Hepatocyte (in vitro differentiated cells): ENCODE results near the gene MYRIP. TPM values are rescaled to one million over a fixed set of nuclear protein-coding genes. Genes with fewer than 3 reads are reported as not detected.

Experiments used
- DNase-seq: peaks from one replicate; pipeline ENCODE4 v3.0.0-alpha.2; 2016; ENCODE audit warnings: low spot score
- H2AFZ ChIP-seq: fragments of 200-600 bp; sonication (generic); 2 replicates; pipeline ENCODE4 v1.6.0; 2016; ENCODE audit warnings: antibody characterized with exemption, mild to moderate bottlenecking
- H3K27ac ChIP-seq: fragments of 200-600 bp; sonication (generic); 2 replicates; pipeline ENCODE4 v1.5.1; 2016; ENCODE audit warnings: mild to moderate bottlenecking
- H3K27me3 ChIP-seq: fragments of 200-600 bp; sonication (generic); 2 replicates; pipeline ENCODE4 v1.6.1; 2016
- H3K36me3 ChIP-seq: fragments of 200-600 bp; sonication (generic); replicated peaks from 2 replicates; pipeline ENCODE4 v1.5.1; 2016; ENCODE audit warnings: low read depth; ENCODE audit not compliant: insufficient read depth
- H3K4me1 ChIP-seq: fragments of 200-600 bp; sonication (generic); 2 replicates; pipeline ENCODE4 v1.5.1; 2016; ENCODE audit warnings: mild to moderate bottlenecking, moderate library complexity; ENCODE audit not compliant: insufficient read depth
- H3K4me2 ChIP-seq: fragments of 200-600 bp; sonication (generic); 2 replicates; pipeline ENCODE4 v1.6.0; 2016
- H3K4me3 ChIP-seq: fragments of 200-600 bp; sonication (generic); 2 replicates; pipeline ENCODE4 v1.5.1; 2016; ENCODE audit warnings: mild to moderate bottlenecking
- H3K79me2 ChIP-seq: fragments of 200-600 bp; sonication (generic); 2 replicates; pipeline ENCODE4 v1.6.0; 2017; ENCODE audit warnings: mild to moderate bottlenecking
- H3K9me2 ChIP-seq: fragments of 200-600 bp; sonication (generic); replicated peaks from 2 replicates; pipeline ENCODE4 v1.6.0; 2017; ENCODE audit warnings: mild to moderate bottlenecking; ENCODE audit not compliant: insufficient read depth
- H3K9me3 ChIP-seq: fragments of 200-600 bp; sonication (generic); 2 replicates; pipeline ENCODE4 v1.5.1; 2016; ENCODE audit warnings: low read depth, mild to moderate bottlenecking
- H4K20me1 ChIP-seq: fragments of 200-600 bp; sonication (generic); 2 replicates; pipeline ENCODE4 v1.6.0; 2016; ENCODE audit warnings: mild to moderate bottlenecking; ENCODE audit not compliant: insufficient read depth, poor library complexity, severe bottlenecking
- CTCF ChIP-seq: fragments of 200-600 bp; sonication (generic); IDR thresholded peaks from 2 replicates; pipeline ENCODE4 v1.5.1; 2016; ENCODE audit warnings: antibody characterized with exemption, mild to moderate bottlenecking; ENCODE audit not compliant: poor library complexity
- EZH2 ChIP-seq: fragments of 200-600 bp; sonication (generic); IDR thresholded peaks from 2 replicates; pipeline ENCODE4 v1.6.1; 2016; ENCODE audit warnings: antibody characterized with exemption, mild to moderate bottlenecking, borderline replicate concordance
- EZH2phosphoT487 ChIP-seq: fragments of 200-600 bp; sonication (generic); IDR thresholded peaks from one replicate; pipeline ENCODE4 v1.6.1; 2018; ENCODE audit warnings: antibody characterized with exemption, mild to moderate bottlenecking, low read depth, moderate library complexity; ENCODE audit not compliant: unreplicated experiment, severe bottlenecking
- WGBS: methylation state at CpG from one replicate; pipeline ENCODE4 v1.1.6; 2016; ENCODE audit warnings: low lambda C conversion rate; ENCODE audit errors: missing lambda C conversion rate; 5-methylcytosine and 5-hydroxymethylcytosine counted together
- polyA plus RNA-seq: library from polyadenylated mRNA; unstranded; fragments of >200 nt; fragmentation: Nextera tagmentation; extraction: Ambion mirVana; gene quantifications from 2 replicates; pipeline ENCODE4 v1.2.1, GENCODE V29; 2016
- total RNA-seq: library from RNA; depleted of rRNA; stranded (reverse); fragments of >200 nt; gene quantifications from 2 replicates; pipeline ENCODE4 v1.2.3, GENCODE V29; 2014

The MYRIP gene
- total and polyA plus RNA-seq, 2 experiments from 2014 or later: 0.57 TPM; not detected in 1

GRCh38 chr3:39788128-39788883, 21.1 kb upstream of the MYRIP start:
- H3K27ac ChIP-seq: no peak overlapping the region
- WGBS: 85% methylated on average over 3 of the region's 3 CpGs
- peaks cover 3% of the 10 kb centered on the region for H3K27me3 ChIP-seq
- H3K4me3 ChIP-seq: no peak overlapping the region
- H2AFZ ChIP-seq: no peak overlapping the region
- H3K4me2 ChIP-seq: no peak overlapping the region
- H3K79me2 ChIP-seq: no peaks in the 10 kb centered on the region
- no peak for DNase-seq
- TF ChIP-seq CTCF: no peak
- no peak for TF ChIP-seq EZH2
- no peak for TF ChIP-seq EZH2phosphoT487
- no peaks in the 10 kb centered on the region for H3K9me3 ChIP-seq
- no peaks in the 10 kb centered on the region for H4K20me1 ChIP-seq
- H3K36me3 ChIP-seq: no peaks in the 10 kb centered on the region
- no peaks in the 10 kb centered on the region for H3K4me1 ChIP-seq
- H3K9me2 ChIP-seq: no peaks in the 10 kb centered on the region

GRCh38 chr3:39791603-39792002, 17.8 kb upstream of the MYRIP start:
- Histone ChIP-seq H3K27me3 (peaks cover 6% of the 10 kb centered on the region), H3K4me2 (no peak overlapping the region), H3K36me3 (no peaks in the 10 kb centered on the region), H4K20me1 (no peaks in the 10 kb centered on the region), H3K4me3 (no peak overlapping the region), H3K9me2 (no peaks in the 10 kb centered on the region), H3K79me2 (no peaks in the 10 kb centered on the region), H3K27ac (no peak overlapping the region), H3K4me1 (no peaks in the 10 kb centered on the region), H3K9me3 (no peaks in the 10 kb centered on the region), H2AFZ (no peak overlapping the region)
- TF ChIP-seq EZH2 (no peak), CTCF (no peak), EZH2phosphoT487 (no peak)
- WGBS: 95% methylated on average over 3 of the region's 3 CpGs
- DNase-seq: no peak

- Histone ChIP-seq H3K9me2 (no peaks in the 10 kb centered on the region), H3K4me3 (no peak overlapping the region), H2AFZ (no peak overlapping the region), H3K79me2 (no peaks in the 10 kb centered on the region), H3K4me2 (no peak overlapping the region), H3K9me3 (no peaks in the 10 kb centered on the region), H3K27me3 (peaks cover 6% of the 10 kb centered on the region), H3K27ac (no peak overlapping the region), H3K4me1 (no peaks in the 10 kb centered on the region), H4K20me1 (no peaks in the 10 kb centered on the region), H3K36me3 (no peaks in the 10 kb centered on the region)
- no peak for DNase-seq
- 85% methylated on average over 6 of the region's 6 CpGs for WGBS
- no peak for TF ChIP-seq CTCF
- no peak for TF ChIP-seq EZH2
- no peak for TF ChIP-seq EZH2phosphoT487
These were observed 14.5 kb upstream of the MYRIP start for GRCh38 chr3:39794880-39795279.
